GM21423 (cell line): ENCODE data around the gene AGAP1.
"Not testable (repeated sequence)": the region's sequence is repeated elsewhere in the genome, so short reads cannot be mapped to it uniquely, and the experiment has no call there.

ENCODE experiments used
- ATAC-seq: cut with Tn5 transposase; IDR thresholded peaks from one replicate; pipeline ENCODE4 v1.9.1; 2021; ENCODE audit warnings: mild to moderate bottlenecking, moderate library complexity; ENCODE audit not compliant: unreplicated experiment

The AGAP1 gene

DNA sequence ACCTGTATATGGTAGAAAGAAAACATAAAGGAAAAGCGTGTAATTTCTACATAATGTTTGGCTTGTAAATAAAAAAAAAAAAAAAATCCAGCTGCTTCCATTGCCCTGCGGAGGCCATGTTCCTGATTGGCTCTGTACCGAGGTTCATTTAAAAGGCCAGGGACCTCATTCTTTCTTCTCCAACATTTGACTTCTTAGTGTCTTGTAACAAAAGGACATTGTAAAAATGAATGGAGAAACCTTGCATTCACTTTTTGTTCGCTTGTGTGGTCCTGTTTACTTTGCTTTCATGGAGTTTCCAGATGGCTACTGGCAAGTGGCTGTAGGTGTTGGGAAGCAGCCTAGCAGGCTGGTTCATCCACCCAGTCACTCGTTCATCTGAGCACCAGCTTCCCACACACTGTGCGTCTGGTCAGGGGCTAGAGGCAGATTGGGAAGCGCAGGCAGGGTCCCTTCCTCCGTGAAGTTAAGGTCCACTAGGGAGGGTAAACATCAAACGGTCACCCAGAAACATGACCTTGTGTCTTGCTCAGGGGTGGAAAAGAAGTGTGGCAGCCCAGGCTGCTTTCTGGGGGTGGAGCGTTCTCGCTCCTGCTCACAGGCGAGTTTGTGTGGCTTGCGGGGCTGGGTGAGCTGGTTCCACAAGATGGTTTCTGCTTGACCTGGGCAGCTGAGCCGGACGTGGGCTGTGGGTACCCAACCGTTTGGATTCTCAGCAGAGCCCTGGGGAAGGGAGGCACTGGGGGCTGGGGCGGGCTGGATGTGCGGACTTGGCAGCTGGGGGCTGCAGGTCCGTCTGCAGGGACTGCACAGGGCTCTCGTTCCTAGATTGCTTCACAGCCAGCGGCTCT is 260.7 kb downstream of the AGAP1 start:
- no peak for ATAC-seq

DNA sequence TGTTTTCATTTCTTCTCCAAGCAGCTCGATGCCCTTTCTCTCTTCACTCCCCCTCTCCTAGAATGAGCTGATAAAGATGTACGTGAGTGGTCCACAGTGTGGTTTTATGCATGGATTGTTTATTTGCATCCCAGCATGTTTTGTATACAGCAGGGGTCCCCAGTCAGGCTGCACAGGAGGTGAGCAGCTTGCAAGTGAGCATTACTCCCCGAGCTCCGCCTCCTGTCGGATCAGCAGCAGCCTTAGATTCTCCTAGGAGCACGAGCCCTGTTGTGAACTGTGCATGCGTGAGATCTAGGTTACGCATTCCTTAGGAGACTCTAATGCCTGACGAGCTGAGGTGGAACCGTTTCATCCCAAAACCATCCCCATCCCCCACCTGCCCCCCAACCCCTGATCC is 262.6 kb downstream of the AGAP1 start:
- ATAC-seq, result no peak

DNA sequence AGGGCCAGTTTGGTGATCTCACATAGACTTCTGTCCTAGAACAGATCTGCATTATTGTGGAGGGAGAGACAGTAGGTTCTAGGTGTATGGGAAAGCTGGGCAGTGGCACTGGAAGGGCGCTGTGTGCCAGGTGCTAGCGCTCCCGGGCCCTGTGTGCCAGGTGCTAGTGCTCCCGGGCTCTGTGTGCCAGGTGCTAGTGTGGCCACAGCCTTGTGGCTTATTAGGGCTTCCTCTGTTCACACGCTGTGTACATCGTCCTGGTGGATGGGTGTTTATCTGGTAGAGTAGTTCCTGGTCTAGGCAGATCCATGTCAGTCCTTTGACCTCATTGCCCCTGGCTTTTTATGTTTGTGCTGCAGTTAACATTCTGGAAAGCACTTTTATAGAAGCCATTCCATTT is 263.4 kb downstream of the AGAP1 start:
- ATAC-seq, result no peak

DNA sequence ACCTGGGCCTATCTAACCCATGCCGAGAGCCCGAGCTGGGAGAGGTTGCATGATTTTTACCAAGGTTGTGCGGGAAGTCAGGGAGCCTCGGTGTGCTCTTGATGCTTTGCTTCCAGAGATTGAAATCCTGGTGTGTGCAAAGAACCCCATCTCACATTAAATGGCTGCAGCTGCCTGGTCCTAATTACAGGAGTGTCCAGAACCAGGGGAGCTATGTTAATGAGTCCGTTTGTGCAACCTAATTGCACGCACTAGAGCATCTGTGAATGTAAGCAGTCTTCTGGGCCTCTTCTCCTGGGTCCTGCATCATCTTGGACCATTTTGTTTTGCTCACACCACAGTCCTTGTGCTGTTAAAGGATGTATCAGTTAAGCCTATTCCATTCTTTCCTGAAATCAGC is 263.8 kb downstream of the AGAP1 start:
- no peak for ATAC-seq

DNA sequence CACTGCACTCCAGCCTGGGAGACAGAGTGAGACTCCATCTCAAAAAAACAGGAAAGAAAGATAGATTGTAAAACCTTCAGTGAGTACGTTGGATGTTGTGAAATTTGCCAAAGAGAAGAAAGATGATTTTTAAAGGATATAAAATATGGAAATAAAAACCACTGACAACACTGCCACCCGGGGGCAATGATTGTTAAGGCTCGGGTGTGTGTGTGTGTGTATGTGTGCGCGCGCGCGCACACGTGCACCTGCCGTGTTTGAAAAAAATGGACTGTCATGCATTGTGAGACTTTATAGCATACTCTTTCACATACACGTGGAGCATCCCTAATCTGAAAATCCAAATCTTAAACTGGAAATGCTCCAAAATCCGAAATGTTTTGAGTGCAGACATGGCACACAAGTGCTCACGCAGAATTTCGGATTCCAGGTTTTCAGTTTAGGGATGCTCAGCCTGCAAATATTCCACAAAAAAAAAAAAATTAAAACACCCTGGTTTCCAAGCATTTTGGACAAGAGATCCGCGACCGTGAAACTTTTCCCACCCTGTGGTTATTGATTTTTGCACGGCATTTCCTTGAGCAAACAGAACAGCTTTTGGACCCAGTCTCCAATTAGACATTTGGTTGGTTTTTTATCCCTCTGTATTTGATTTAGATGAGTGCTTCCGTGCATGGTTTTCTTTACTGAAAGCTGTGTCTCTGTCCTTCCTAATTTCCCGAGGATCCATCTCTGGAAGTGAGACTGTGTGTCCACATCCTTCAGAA is 269.2 kb downstream of the AGAP1 start:
- ATAC-seq, result no peak

DNA sequence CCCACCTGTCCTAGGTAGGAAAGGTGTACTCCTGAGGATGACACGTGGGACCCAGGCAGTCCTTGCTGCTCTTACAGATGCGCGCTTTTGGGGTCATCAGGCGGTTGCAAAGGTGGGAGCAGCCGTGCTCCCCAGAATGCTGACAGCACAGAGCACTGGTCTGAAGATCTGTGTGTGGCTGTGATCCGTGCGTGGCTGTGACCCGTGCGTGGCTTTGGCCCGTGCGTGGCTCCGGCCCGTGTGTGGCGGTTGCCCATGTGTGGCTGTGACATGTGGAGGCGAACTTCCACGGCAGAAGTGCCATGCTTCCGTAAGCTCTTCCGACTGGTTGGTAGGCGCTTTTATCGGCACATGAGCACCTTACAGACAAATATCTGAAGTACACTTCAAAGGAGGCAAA is 270.0 kb downstream of the AGAP1 start:
- ATAC-seq, result no peak

DNA sequence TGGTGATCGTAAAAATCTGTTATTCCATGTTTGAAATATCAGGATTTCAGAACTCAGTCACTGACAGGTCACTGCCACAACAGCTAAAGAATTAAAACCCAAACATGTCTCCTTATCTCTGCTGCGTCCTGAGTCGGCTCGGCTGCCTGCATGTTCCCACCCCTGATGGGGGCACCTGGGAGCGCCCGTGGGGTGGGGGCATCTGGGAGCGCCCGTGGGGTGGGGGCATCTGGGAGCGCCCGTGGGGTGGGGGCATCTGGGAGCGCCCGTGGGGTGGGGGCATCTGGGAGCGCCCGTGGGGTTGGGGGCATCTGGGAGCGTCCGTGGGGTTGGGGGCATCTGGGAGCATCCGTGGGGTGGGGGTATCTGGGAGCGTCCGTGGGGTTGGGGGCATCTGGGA is 270.6 kb downstream of the AGAP1 start:
- not testable (repeated sequence) for ATAC-seq

DNA sequence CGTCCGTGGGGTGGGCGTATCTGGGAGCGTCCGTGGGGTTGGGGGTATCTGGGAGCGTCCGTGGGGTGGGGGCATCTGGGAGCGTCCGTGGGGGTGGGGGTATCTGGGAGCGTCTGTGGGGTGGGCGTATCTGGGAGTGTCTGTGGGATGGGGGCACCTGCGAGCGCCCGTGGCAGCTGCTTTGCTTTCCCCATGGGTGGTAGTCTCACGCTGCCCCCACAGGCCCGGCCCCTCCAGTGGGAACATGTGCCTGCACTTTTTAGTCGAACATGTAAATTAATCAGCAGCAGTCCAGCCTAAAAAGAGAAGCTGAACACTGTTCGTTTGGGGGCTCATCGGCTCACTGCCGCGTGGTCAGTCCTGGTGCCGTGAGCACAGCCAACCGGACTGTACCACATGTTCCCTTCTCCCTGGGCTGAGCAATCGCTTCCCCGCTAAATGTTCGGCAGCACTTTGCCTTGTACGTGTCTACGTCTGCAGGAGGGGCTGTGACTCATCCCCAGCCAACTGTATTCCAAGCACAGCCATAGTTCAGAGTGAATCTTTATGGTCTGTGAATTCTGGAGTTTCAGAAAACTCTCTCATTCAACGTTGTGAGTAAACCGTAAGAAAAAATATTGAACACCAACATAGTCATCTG is 271.5 kb downstream of the AGAP1 start:
- no peak for ATAC-seq

DNA sequence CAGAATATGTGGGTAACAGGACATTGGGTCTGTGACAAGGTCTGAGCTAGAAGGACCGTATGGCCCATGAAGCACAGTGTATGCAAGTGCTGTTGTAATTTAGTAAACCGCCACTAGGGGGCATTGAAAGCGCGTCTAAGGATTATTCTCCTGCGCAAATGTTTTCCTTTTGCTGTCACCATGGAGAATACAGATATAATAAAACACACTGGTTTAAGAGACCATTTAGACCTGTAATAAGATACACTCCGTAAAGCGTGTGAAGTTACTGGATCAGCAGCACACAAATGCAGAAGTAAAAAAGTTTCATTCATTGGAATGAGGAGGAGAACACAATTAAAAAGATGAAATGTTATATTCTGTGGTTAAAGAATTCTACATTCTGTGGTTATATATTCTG is 272.4 kb downstream of the AGAP1 start:
- ATAC-seq, result no peak

DNA sequence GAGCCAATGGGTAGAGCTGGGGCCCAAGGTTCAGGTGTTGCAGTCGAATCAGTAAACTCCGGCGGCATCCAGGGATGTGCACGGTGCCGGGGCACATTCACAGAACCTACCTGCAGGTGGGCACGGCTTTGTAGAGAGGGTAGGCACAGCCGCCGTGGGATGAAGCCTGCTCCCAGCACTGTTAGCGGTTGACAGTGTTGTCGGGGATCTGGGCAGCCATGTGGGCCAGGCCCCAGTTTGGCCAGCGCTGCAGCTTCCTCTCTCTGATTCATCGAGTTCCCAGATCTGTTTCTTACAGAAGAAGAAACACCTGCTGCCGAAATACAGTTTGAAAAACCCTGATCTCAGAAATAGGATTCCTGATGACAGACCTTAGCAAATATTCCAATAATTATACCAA is 274.8 kb downstream of the AGAP1 start:
- no peak for ATAC-seq

DNA sequence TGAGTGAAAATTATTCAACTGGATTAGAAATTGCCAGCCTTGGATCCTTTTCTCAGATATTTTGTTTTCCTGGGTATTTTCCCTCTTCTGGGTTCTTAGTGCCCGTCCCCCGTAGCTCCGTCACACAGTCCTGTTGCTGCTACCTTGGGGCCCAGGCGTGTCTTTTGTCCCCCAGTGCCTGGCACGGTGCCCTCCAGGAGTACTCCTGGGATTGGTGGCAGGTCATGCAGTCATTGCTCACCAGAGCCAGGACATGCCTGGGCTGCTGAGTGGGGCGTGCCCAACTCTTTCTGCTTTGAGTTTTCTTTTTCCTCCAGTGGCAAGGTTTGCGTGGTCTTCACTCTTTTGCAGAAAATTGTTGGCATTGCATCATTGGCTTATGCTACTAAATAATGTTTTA is 275.2 kb downstream of the AGAP1 start:
- ATAC-seq, result no peak

DNA sequence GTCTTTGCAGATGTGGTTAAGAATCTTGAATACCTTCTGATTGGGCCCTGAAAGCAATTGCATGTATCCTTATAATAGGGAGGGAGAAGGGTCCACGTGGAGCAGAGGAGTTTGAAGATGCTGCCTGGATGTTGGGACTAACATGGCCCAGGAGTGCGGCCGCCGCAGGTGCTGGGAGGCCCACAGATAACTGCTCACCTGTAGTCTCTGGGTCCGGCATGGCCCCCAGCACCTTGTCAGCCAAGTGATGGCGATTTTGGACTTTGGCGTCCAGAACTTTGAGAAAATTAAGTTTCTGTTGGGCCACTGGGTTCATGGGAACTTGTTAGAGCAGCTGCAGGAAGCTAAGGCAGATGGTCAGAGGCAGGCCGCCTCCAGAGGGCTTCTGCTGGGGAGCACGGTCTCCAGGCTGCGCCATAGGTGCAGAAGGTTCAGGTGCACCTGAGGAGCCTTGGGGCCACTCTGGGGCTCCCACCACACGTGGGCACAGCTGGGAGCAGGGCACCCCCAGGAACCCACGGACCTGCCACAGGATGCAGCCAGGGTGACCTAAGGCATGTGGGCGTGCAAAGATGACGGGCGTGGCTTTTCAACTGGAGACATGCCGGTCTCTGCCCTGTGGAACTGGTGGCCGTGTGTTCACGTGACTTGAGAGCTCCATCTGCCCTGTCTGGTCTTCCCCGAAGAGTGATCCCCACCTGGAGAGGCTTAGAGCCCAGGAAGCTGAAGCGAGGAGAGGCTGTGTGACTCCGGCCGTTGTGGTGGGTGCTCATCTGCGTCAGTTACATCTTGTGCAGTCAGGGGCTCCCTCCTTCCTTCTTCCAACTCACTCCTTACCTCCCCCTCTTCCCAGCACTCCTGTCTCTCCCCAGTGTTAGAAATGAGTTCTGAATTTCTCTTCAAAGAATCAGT is 277.3 kb downstream of the AGAP1 start:
- no peak for ATAC-seq

DNA sequence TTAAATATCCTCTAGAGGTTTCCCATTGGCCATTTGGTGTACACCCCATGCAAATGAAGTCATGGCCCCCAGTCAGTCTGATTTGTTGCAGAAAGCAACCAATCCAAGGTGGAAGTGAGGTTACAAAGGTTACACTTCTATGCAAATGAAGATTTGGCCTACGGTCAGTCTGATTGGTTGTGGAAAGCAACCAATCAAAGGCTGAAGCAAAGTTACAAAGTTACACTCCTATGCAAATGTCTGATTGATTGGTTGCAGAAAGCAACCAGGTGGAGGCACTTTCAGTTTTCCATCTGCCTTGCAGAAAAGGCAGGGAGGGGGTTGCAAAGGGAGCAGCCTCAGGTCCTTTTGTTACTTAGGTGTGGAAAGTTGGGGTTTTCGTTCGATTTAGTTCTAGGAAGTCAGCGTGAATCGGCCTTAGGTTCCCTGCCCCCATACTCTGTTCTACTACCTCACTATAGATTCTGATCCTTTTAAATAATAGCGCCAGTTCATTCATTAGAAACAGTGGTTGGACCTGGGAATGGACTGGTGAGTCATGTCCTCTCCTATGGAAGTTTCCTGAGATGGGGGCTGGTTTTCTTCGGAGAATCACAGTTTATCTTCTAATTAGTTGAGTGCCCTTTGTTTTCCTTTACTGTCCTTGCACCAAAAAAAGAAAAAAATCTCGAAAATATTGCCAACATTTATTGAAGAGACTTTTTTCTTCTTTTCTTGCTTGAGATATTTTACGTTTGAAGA is 279.5 kb downstream of the AGAP1 start:
- no peak for ATAC-seq

DNA sequence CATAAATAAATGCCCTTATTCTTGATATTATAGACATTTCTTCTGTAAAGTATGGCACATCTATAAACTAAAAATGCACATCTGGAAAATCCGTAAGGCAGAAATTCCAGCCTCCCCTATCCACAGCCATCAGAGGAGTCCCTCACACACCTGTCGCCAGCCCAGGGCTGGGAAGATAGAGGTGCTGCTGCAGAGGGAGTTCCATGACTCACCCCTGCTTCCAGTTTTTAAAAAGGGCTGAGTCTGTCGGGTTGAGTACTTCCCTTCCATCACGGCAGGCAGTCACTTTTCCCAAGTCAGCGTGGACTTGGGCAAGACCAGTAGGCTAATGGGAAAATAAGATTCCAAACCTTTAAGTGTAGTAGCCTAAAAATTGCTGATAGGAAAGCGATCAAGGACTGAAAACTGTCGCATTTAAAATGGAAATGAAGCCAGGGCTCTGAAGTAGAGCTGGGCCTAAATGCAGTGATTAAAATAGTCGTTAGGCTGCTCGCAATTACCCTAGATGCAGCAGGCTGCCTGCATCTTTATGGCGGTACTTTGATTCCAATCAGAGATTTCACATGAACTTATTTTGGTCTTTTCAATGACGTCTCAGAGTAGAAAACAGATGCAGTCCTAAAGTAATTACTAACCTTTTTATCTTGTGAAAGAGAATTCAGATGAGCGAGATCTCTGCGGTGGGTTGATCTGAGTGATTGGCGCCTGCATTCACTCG is 280.5 kb downstream of the AGAP1 start:
- ATAC-seq, result no peak

DNA sequence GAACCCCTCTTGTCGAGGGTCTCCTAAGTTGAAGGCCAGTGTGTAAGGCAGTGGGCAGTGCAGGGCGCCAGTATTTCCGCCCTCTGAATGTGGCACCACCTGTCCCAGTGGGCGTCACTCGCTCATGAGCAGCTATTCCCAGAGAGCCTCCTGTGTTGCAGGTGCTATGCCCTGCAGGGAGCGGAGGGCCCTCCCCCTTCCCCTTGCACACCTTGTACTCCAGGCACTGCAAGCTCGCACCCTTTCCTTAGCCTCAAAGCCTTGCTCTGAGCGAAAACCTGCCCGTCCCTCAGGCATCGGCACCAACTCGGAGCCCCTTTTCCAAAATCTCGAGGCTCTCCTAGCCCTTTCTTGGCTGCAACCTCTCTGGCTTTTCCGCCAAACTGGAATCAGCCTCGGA is 282.7 kb downstream of the AGAP1 start:
- ATAC-seq, result no peak

DNA sequence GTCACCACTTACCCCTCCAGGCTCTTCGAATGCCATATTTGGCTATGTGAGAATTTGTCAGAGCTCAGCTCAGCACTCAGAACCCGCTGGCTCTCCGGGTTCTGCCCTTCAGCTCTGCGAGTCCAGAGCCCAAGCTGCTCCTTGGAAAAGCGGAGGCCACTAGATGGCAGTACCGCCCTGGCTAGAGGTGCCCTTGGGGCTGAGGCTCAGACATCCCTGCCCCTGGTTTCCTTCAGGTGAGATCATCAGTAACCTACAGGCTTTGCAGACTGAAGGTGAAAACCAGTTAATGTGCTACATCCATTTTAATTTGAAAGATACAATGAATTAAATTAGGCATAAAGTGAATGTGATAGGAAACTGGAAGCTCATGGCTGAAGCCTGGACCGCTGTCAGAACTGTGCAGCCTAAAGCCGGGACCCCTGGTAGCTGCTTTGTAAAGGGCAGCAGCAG is 285.6 kb downstream of the AGAP1 start:
- ATAC-seq, result peak; percentile 67

DNA sequence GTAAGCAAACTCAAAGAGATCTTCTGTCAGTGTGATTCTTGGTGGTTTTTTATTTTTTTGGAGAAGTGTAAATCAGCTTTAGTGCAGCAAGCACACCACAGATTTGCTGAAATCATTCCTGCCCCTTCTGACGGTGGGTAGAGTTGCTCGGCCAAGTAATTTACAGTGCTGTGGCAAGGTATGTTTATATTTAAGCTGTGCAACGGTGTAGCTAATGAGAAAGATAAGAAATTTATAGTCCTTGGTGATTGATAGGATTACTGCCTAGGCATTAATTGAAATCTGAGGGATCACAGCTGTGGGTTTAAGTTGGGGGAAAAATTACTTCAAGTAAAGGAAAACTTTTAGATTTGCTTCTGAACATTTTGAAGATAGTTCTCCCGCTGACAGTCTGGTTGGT is 286.6 kb downstream of the AGAP1 start:
- no peak for ATAC-seq

DNA sequence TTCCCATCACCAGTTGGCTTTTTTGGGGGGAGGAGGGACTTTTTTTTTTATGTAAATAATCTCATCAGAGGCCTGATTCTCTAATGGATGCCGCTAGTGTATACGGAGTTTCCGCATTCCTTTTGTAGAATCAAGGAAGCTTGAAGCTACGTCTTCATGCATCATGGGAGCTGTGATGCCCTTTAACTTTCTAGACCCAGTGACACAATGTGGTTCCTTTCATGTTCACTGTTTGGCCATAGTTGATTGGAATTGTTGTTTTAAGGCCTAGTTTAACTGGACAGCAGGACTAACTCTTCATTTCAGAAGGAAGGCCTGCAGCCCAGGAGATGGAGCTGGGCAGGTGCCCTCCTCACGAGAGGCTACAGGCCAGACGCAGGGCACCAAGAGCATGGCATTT is 287.9 kb downstream of the AGAP1 start:
- ATAC-seq, result no peak

DNA sequence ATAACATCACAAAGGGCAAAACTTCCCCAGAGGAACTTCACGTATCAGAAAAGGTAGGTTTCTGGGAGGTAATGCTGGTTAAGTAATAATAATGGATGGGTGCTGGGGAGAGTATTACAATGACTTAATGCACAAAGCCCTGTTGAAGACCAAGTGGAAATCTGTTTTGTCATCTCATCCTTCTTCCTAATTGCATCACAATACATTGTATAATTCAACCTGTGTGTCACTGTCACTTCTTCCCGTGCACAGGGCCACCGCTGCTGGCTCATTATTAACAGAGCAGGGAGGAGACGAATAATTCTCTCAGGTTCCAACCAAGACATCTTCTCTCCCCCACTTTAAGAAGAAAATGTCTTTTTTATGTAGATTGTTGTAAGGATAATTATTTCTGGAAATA is 290.9 kb downstream of the AGAP1 start:
- no peak for ATAC-seq
